HG02884 (cell line): Measurements from ENCODE around the gene LSM4.

Experiments used
- ATAC-seq: cut with Tn5 transposase; IDR thresholded peaks from one replicate; pipeline ENCODE4 v1.9.1; 2021; ENCODE audit warnings: mild to moderate bottlenecking, moderate library complexity; ENCODE audit not compliant: unreplicated experiment

LSM4 gene

GRCh38 chr19:18257503-18258470, 65.1 kb downstream of the LSM4 start:
- no peak for ATAC-seq
